ENCODE measurements around the gene CDKAL1.

Gene CDKAL1

DNA sequence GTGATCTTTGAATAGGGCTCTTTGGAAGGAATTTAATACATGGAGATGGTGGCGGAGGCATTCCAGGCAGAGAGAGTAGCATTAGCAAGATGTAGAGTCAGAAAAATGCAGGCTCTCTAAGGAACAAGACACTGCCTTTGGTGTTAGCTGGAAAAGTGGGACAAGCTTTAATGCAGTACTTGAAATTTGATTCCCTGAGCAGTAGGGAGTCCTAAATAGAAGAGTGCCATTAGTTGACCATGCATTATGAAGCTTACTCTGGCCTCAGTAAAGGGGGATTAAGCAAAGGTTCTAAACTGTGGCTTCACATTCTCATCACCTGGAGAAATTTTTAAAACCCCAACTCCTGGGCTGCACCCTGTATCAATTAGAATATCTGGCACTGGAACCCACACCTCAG, 564.5 kb downstream of the CDKAL1 start:
- H3K27ac ChIP-seq (ENCODE audit: low read length) = no peak overlapping the region
- H3K4me1 ChIP-seq (ENCODE audit: low read length) = peaks cover 7% of the 10 kb centered on the region
- no peak overlapping the region for H3K4me2 ChIP-seq (ENCODE audit: low read length)
- H2AFZ ChIP-seq (ENCODE audit: low read depth, low read length) = no peak overlapping the region
- H3K79me2 ChIP-seq (ENCODE audit: low read length) = no peaks in the 10 kb centered on the region
- no peak overlapping the region for H3K4me3 ChIP-seq (ENCODE audit: low read length)
- H3K36me3 ChIP-seq (replicated peaks; ENCODE audit: low read depth, low read length) = no peaks in the 10 kb centered on the region
- H3K9me3 ChIP-seq (ENCODE audit: insufficient read depth, low read length) = no peaks in the 10 kb centered on the region
- H3K9ac ChIP-seq (ENCODE audit: low read length) = no peak overlapping the region
- H4K20me1 ChIP-seq (ENCODE audit: insufficient read depth, low read length) = no peaks in the 10 kb centered on the region
- TF ChIP-seq, protein P1, sequence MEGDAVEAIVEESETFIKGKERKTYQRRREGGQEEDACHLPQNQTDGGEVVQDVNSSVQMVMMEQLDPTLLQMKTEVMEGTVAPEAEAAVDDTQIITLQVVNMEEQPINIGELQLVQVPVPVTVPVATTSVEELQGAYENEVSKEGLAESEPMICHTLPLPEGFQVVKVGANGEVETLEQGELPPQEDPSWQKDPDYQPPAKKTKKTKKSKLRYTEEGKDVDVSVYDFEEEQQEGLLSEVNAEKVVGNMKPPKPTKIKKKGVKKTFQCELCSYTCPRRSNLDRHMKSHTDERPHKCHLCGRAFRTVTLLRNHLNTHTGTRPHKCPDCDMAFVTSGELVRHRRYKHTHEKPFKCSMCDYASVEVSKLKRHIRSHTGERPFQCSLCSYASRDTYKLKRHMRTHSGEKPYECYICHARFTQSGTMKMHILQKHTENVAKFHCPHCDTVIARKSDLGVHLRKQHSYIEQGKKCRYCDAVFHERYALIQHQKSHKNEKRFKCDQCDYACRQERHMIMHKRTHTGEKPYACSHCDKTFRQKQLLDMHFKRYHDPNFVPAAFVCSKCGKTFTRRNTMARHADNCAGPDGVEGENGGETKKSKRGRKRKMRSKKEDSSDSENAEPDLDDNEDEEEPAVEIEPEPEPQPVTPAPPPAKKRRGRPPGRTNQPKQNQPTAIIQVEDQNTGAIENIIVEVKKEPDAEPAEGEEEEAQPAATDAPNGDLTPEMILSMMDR (IDR thresholded peaks at IDR 0.05; ENCODE audit: low read depth, low read length) = no peak
- TF ChIP-seq EZH2phosphoT487 (IDR thresholded peaks at IDR 0.05; ENCODE audit: low read depth) = no peak
- H3K27me3 ChIP-seq (ENCODE audit: low read depth, low read length) = no peaks in the 10 kb centered on the region

- H3K27ac ChIP-seq (ENCODE audit: low read length) = no peak overlapping the region
- H3K4me2 ChIP-seq (ENCODE audit: low read length) = no peak overlapping the region
These were observed 565.4 kb downstream of the CDKAL1 start for GRCh38 chr6:21099338-21100314.

DNA sequence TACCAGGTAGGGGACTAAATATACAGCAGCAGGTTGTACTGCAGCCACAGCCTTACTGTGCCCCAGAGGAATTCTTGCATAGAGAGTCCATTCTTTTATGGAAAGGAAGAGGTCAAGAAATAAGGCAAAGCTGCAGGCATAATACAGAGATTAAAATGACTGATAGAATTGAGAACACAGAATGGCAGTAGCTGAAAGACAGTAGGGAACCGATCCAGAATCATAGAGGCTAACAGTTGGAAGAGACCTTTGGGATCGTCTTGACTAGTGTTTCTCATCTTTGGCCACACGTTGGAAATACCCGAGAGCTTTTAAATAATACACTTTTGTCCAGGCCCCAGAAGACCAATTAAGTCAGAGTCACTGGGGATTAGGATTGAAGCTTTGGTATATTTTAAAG, 566.7 kb downstream of the CDKAL1 start:
- no peak overlapping the region for H2AFZ ChIP-seq (ENCODE audit: low read depth, low read length)
- H3K9me3 ChIP-seq (ENCODE audit: insufficient read depth, low read length) = no peaks in the 10 kb centered on the region
- no peak overlapping the region for H3K27ac ChIP-seq (ENCODE audit: low read length)
- no peak overlapping the region for H3K4me2 ChIP-seq (ENCODE audit: low read length)
- TF ChIP-seq, protein P1 (IDR thresholded peaks at IDR 0.05; ENCODE audit: low read depth, low read length) = no peak
- TF ChIP-seq EZH2phosphoT487 (IDR thresholded peaks at IDR 0.05; ENCODE audit: low read depth) = no peak
- H3K4me3 ChIP-seq (ENCODE audit: low read length) = no peak overlapping the region
- H3K36me3 ChIP-seq (replicated peaks; ENCODE audit: low read depth, low read length) = no peaks in the 10 kb centered on the region
- no peaks in the 10 kb centered on the region for H3K27me3 ChIP-seq (ENCODE audit: low read depth, low read length)
- no peak overlapping the region for H3K9ac ChIP-seq (ENCODE audit: low read length)
- peaks cover 7% of the 10 kb centered on the region for H3K4me1 ChIP-seq (ENCODE audit: low read length)
- H4K20me1 ChIP-seq (ENCODE audit: insufficient read depth, low read length) = no peaks in the 10 kb centered on the region
- H3K79me2 ChIP-seq (ENCODE audit: low read length) = no peaks in the 10 kb centered on the region

More at GRCh38 chr6:21099338-21100314, 565.4 kb downstream of the CDKAL1 start:
- Histone ChIP-seq H3K4me1 (ENCODE audit: low read length) (peaks cover 7% of the 10 kb centered on the region), H3K36me3 (replicated peaks; ENCODE audit: low read depth, low read length) (no peaks in the 10 kb centered on the region), H2AFZ (ENCODE audit: low read depth, low read length) (no peak overlapping the region), H3K9me3 (ENCODE audit: insufficient read depth, low read length) (no peaks in the 10 kb centered on the region), H3K27me3 (ENCODE audit: low read depth, low read length) (no peaks in the 10 kb centered on the region), H4K20me1 (ENCODE audit: insufficient read depth, low read length) (no peaks in the 10 kb centered on the region), H3K9ac (ENCODE audit: low read length) (no peak overlapping the region), H3K79me2 (ENCODE audit: low read length) (no peaks in the 10 kb centered on the region), H3K4me3 (ENCODE audit: low read length) (no peak overlapping the region)
- TF ChIP-seq EZH2phosphoT487 (IDR thresholded peaks at IDR 0.05; ENCODE audit: low read depth) = no peak
- TF ChIP-seq, protein P1 (IDR thresholded peaks at IDR 0.05; ENCODE audit: low read depth, low read length) = no peak

GRCh38 chr6:21101694-21102093, 567.4 kb downstream of the CDKAL1 start:
- no peaks in the 10 kb centered on the region for H3K27me3 ChIP-seq (ENCODE audit: low read depth, low read length)
- H4K20me1 ChIP-seq (ENCODE audit: insufficient read depth, low read length) = no peaks in the 10 kb centered on the region
- no peak overlapping the region for H3K4me2 ChIP-seq (ENCODE audit: low read length)
- no peaks in the 10 kb centered on the region for H3K36me3 ChIP-seq (replicated peaks; ENCODE audit: low read depth, low read length)
- no peak overlapping the region for H2AFZ ChIP-seq (ENCODE audit: low read depth, low read length)
- no peak overlapping the region for H3K9ac ChIP-seq (ENCODE audit: low read length)
- no peak overlapping the region for H3K4me3 ChIP-seq (ENCODE audit: low read length)
- no peak for TF ChIP-seq EZH2phosphoT487 (IDR thresholded peaks at IDR 0.05; ENCODE audit: low read depth)
- TF ChIP-seq, protein P1 (IDR thresholded peaks at IDR 0.05; ENCODE audit: low read depth, low read length) = no peak
- no peaks in the 10 kb centered on the region for H3K79me2 ChIP-seq (ENCODE audit: low read length)
- peaks cover 7% of the 10 kb centered on the region for H3K4me1 ChIP-seq (ENCODE audit: low read length)
- H3K9me3 ChIP-seq (ENCODE audit: insufficient read depth, low read length) = no peaks in the 10 kb centered on the region
- no peak overlapping the region for H3K27ac ChIP-seq (ENCODE audit: low read length)
